Adipocyte (in vitro differentiated cells): Measurements from ENCODE around the gene DDIAS.
A peak's percentile ranks its signal among the peaks of the same experiment; 100 is the strongest.
"Not testable (repeated sequence)": the region's sequence is repeated elsewhere in the genome, so short reads cannot be mapped to it uniquely, and the experiment has no call there.

Experiments
- DNase-seq: peaks from one replicate; pipeline ENCODE4 v3.0.0-alpha.2; 2015; ENCODE audit warnings: low read depth
- H3K27me3 ChIP-seq: replicated peaks from 2 replicates; pipeline ENCODE4 v1.7.0; 2013; ENCODE audit warnings: mild to moderate bottlenecking, low read length, moderate library complexity; ENCODE audit not compliant: control insufficient read depth, insufficient read depth
- H3K36me3 ChIP-seq: 2 replicates; pipeline ENCODE4 v1.7.0; 2013; ENCODE audit warnings: low read length, mild to moderate bottlenecking, moderate library complexity; ENCODE audit not compliant: control insufficient read depth, insufficient read depth, severe bottlenecking
- H3K4me1 ChIP-seq: 2 replicates; pipeline ENCODE4 v1.7.0; 2013; ENCODE audit warnings: mild to moderate bottlenecking, low read length, moderate library complexity; ENCODE audit not compliant: control insufficient read depth, insufficient read depth
- H3K4me3 ChIP-seq: 2 replicates; pipeline ENCODE4 v1.7.0; 2013; ENCODE audit warnings: mild to moderate bottlenecking, low read length, moderate library complexity
- H3K9ac ChIP-seq: 2 replicates; pipeline ENCODE4 v1.7.0; 2013; ENCODE audit warnings: mild to moderate bottlenecking, low read length, moderate library complexity
- H3K9me3 ChIP-seq: 2 replicates; pipeline ENCODE4 v1.7.0; 2013; ENCODE audit warnings: mild to moderate bottlenecking, low read length, moderate library complexity; ENCODE audit not compliant: control insufficient read depth

DDIAS gene

DNA sequence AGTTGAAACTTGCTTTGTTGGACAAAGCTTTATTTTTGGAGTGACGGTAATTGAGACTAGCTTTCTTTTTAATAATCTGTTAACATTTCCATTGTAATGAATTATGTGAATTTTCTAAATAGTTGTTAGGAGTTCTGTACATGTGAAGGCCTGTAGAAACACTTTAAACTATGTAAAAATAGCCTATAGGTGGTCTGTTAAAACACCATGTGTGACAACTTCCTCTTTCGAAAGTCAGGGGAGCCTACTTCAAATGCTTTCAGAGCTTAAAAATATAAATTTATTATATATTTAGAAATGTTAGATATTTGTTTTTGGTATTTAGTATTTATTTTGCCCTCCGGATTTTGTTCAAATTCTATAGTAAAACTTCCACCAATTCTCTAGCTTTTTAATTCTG lies 28.7 kb downstream of the DDIAS start:
- DNase-seq = no peak
- no peak overlapping the region for H3K4me3 ChIP-seq
- no peaks in the 10 kb centered on the region for H3K27me3 ChIP-seq
- H3K9me3 ChIP-seq = no peaks in the 10 kb centered on the region
- H3K36me3 ChIP-seq = no peaks in the 10 kb centered on the region
- no peak overlapping the region for H3K9ac ChIP-seq
- no peaks in the 10 kb centered on the region for H3K4me1 ChIP-seq

DNA sequence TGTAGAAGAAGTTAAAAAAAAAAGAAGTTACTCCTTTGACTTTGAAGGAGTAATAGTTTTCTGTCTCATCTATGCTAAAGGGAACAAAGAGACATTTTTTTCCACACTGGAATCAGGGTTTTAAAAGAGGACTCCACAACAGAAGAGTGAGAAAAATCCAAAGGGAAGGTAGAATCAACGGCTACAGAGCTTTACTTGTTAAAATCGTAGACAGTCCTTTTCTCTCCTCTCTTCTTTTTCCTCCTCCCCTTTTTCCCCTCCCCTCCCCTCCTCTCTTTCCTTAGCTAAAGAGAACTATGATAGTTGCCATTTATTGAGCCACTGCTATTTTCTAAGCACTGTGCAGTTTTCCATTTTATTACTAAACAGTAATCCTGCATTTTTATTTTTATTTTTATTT lies 29.2 kb downstream of the DDIAS start:
- Histone ChIP-seq H3K36me3 (no peaks in the 10 kb centered on the region), H3K4me3 (no peak overlapping the region), H3K9me3 (no peaks in the 10 kb centered on the region), H3K27me3 (no peaks in the 10 kb centered on the region), H3K9ac (no peak overlapping the region), H3K4me1 (no peaks in the 10 kb centered on the region)
- DNase-seq = no peak

DNA sequence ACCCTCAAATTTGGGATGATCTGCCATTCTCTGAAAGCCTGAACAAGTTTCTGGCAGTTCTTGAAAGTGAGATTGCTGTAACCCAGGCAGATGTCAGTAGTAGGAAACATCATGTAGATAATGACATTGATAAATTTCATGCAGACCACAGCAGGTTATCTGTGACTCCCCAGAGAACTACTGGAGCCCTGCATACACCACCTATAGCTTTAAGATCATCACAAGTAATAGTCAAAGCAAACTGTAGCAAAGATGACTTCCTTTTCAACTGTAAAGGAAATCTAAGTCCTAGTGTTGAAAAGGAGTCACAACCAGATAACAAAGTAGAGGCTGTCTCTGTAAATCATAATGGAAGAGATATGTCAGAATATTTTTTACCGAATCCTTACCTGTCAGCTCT lies 31.0 kb downstream of the DDIAS start:
- Histone ChIP-seq H3K27me3 (no peaks in the 10 kb centered on the region), H3K9ac (no peak overlapping the region), H3K4me3 (no peak overlapping the region), H3K9me3 (no peaks in the 10 kb centered on the region), H3K36me3 (no peaks in the 10 kb centered on the region), H3K4me1 (peaks cover 6% of the 10 kb centered on the region)
- no peak for DNase-seq

DNA sequence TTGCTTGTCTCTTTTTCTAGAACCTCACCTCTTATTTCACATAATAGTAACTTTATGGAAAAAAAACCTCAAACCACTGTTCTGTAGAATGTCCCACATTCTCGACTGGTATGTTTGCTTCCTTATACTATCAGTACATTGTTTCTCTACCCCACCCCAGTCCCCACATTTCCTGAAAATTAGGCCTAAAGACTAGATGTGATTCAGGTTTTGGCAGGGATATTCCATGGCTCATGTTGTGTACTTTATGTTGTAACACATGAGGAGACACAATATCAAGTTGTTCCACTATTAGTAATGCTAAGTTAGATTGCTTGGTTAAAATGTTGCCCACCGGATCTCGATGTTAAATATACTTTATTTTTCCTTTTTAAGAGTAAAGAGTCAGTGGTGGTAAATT lies 34.7 kb downstream of the DDIAS start:
- DNase-seq = peak; percentile 18
- Histone ChIP-seq H3K36me3 (no peaks in the 10 kb centered on the region), H3K9me3 (no peaks in the 10 kb centered on the region), H3K9ac (no peak overlapping the region), H3K4me1 (peaks cover 6% of the 10 kb centered on the region), H3K27me3 (no peaks in the 10 kb centered on the region), H3K4me3 (no peak overlapping the region)

DNA sequence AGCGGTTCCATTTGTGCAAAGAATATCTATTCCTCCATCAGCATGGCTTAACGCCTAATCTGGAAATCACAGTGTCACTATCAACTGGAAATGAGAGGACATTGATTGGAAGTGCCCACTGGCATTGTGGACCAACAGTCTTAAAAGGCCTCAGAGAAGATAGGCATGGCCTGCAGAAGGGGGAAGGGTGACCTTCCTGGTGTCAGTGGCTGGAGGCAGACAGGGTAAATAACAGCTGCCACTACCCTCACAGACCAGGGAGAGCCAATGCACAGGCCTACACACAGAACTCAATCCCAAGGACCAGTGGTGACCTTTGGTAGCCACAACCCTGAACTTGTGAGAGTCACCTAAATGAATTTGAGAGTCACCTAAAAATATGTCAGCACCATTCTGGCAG lies 36.0 kb downstream of the DDIAS start:
- Histone ChIP-seq H3K9ac (no peak overlapping the region), H3K4me1 (peaks cover 6% of the 10 kb centered on the region), H3K4me3 (no peak overlapping the region), H3K9me3 (no peaks in the 10 kb centered on the region), H3K27me3 (no peaks in the 10 kb centered on the region), H3K36me3 (no peaks in the 10 kb centered on the region)
- no peak for DNase-seq

DNA sequence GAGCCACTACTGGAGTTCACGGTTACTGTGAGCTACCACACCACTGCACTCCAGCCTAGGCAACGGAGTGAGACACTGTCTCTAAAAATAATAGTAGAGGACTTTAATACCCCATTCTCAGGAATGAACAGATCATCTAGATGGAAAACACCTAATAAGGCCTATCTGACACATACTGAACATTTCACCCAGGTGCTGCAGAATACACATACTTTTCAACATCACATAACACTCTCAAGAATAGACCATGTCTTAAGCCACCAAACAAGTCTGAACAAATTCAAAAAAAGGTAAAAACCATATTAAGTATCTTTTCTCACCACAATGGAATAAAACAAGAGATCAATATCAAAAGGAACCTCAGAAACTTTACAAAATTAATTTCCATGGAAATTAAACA lies 37.9 kb downstream of the DDIAS start:
- no peak overlapping the region for H3K9ac ChIP-seq
- no peaks in the 10 kb centered on the region for H3K27me3 ChIP-seq
- H3K4me3 ChIP-seq = no peak overlapping the region
- no peaks in the 10 kb centered on the region for H3K9me3 ChIP-seq
- DNase-seq = no peak
- peaks cover 6% of the 10 kb centered on the region for H3K4me1 ChIP-seq
- H3K36me3 ChIP-seq = no peaks in the 10 kb centered on the region

DNA sequence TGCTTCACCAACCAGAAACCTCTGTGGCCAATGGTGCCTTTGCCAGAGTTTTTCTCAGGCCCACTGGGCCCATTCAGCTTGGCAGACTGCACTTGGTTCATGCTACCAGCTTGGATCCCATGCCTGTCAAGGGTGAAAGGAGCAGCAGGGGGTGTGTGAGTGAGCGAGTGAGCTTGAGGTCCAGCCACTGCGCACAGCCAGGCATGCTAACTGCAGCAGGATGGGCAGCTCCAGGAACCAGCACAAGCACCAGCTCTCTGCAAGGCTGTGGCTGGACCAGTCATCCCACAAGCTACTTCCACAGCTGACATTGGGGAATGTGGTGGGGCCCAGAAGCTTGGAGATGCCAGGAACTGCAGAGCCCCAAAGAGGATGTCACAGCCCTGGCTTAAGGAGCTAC lies 40.8 kb downstream of the DDIAS start:
- DNase-seq = no peak
- no peak overlapping the region for H3K9ac ChIP-seq
- no peak overlapping the region for H3K4me3 ChIP-seq
- no peaks in the 10 kb centered on the region for H3K27me3 ChIP-seq
- H3K4me1 ChIP-seq = no peaks in the 10 kb centered on the region
- H3K9me3 ChIP-seq = no peaks in the 10 kb centered on the region
- no peaks in the 10 kb centered on the region for H3K36me3 ChIP-seq

DNA sequence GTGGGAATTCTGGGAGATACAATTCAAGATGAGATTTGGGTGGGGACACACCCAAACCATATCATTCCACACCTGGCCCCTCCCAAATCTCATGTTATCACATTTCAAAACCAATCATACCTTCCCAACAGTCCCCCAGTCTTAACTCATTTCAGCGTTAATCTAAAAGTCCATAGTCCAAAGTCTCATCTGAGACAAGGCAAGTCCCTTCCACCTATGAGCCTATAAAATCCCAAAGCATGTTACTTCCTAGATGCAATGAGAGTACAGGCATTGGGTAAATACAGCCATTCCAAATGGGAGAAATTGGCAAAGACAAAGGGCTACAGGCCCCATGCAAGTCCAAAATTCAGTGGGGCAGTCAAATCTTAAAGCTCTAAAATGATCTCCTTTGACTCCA lies 41.9 kb downstream of the DDIAS start:
- not testable (repeated sequence) for DNase-seq, H3K9ac ChIP-seq, H3K36me3 ChIP-seq, H3K9me3 ChIP-seq, H3K27me3 ChIP-seq, H3K4me3 ChIP-seq, H3K4me1 ChIP-seq

DNA sequence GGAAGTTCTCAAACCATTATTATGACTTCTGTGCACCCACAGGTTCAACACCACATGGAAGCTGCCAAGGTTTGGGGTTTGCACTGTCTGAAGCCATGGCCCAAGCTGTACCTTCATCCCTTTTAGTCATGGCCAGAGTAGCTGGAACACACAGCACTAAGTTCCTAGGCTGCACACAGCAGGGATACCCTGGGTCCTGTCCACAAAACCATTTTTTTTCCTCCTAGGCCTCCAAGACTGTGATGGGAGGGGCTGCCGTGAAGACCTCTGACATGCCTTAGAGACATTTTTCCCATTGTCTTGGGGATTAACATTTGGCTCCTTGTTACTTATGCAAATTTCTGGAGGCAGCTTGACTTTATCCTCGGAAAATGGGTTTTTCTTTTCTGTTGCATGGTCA lies 42.7 kb downstream of the DDIAS start:
- no peak overlapping the region for H3K9ac ChIP-seq
- peaks cover 2% of the 10 kb centered on the region for H3K9me3 ChIP-seq

DNA sequence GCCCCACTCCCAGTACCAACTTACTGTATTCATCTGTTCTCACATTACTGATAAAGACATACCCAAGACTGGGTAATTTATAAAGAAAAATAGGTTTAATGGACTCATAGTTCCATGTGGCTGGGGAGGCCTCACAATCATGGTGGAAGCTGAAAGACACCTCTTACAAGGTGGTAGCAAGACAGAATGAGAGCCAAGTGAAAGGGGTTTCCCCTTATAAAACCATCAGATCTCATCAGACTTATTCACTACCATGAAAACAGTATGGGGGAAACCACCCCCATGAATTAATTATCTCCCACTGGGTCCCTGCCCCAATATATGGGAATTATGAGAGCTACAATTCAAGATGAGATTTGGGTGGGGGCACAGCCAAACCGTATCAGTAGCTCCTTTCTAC lies 43.5 kb downstream of the DDIAS start:
- not testable (repeated sequence) for H3K9me3 ChIP-seq, H3K27me3 ChIP-seq, H3K4me3 ChIP-seq, DNase-seq, H3K36me3 ChIP-seq, H3K9ac ChIP-seq, H3K4me1 ChIP-seq

More for the DNA sequence above, 42.7 kb downstream of the DDIAS start:
- Histone ChIP-seq H3K36me3 (no peaks in the 10 kb centered on the region), H3K4me1 (no peaks in the 10 kb centered on the region), H3K4me3 (no peak overlapping the region), H3K27me3 (no peaks in the 10 kb centered on the region)
- no peak for DNase-seq

DNA sequence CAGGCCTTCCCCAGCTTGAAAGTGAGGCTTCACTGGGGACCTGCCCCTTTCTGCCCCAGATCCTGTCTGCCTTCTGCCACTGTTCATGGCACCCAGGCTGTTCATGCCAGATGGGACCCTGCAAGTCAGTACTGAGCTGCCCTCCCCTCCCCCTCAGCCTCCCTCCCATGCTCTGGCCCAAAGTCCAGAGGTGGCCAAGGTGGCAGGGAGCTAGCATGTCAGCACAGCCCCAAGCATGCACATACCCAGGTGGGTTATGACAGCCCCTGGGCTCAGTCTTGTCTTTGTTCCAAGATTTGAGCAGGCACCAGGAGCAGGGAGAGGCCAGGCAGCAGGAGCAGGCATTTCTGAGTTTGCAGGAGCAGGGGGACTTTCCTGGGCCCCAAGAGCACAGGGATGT lies 44.1 kb downstream of the DDIAS start:
- Histone ChIP-seq H3K36me3 (no peaks in the 10 kb centered on the region), H3K27me3 (no peaks in the 10 kb centered on the region), H3K4me1 (no peaks in the 10 kb centered on the region), H3K4me3 (no peak overlapping the region), H3K9ac (no peak overlapping the region), H3K9me3 (peaks cover 9% of the 10 kb centered on the region)
- DNase-seq = no peak

DNA sequence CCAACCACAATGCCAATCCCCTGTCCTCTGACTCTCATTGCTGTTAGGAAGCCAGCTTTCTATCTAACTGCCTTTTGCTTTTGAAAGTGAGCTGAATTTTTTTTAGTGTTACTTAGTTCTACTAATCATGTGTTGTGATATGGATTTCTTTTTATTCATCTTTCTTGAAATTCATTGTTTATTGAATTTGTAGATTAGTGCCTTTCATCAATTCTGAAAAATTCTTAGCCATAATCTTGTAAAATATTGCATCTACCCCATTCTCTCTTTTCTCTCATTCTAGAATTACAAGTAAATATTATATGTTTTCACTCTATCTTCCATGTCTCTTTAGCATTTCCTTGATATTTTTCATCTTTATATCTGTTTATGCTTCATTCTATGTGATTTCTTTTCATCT lies 47.8 kb downstream of the DDIAS start:
- Histone ChIP-seq H3K4me1 (no peaks in the 10 kb centered on the region), H3K9me3 (peaks cover 9% of the 10 kb centered on the region), H3K9ac (no peak overlapping the region), H3K27me3 (no peaks in the 10 kb centered on the region), H3K36me3 (no peaks in the 10 kb centered on the region), H3K4me3 (no peak overlapping the region)
- no peak for DNase-seq
